VCaP (cell line): ENCODE data around the gene PLA2G7.

ENCODE experiments used
- H3K27ac ChIP-seq: fragments of 450-650 bp; 2 replicates; pipeline ENCODE4 v1.5.1; 2017
- TF ChIP-seq, protein P1 (sequence below): fragments of 450-650 bp; conservative IDR thresholded peaks from 2 replicates; pipeline ENCODE4 v1.5.1; 2017; ENCODE audit warnings: mild to moderate bottlenecking, moderate library complexity

PLA2G7 gene

GRCh38 chr6:46743425-46744158, 8.4 kb upstream of the PLA2G7 start:
- TF ChIP-seq, protein P1, sequence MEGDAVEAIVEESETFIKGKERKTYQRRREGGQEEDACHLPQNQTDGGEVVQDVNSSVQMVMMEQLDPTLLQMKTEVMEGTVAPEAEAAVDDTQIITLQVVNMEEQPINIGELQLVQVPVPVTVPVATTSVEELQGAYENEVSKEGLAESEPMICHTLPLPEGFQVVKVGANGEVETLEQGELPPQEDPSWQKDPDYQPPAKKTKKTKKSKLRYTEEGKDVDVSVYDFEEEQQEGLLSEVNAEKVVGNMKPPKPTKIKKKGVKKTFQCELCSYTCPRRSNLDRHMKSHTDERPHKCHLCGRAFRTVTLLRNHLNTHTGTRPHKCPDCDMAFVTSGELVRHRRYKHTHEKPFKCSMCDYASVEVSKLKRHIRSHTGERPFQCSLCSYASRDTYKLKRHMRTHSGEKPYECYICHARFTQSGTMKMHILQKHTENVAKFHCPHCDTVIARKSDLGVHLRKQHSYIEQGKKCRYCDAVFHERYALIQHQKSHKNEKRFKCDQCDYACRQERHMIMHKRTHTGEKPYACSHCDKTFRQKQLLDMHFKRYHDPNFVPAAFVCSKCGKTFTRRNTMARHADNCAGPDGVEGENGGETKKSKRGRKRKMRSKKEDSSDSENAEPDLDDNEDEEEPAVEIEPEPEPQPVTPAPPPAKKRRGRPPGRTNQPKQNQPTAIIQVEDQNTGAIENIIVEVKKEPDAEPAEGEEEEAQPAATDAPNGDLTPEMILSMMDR, result no peak
- H3K27ac ChIP-seq, result no peak overlapping the region

DNA sequence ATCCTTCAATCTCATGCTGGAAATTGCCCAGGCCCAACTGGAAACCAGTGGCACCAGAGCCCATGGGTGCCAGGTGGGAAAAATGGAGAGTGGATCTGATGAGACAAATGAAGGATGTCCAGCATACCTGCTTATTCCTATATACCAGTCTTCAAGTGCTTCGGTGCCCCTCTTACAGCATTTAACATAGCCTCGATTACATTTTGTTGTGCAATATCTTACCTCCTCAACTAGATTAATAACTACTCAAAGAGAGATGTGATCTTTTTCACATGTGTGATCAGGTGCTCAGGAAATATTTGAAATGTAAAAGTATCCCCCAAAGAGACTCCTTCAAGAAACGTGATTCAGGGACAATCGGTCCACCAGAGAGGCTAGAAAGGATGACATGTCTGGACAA, 6.7 kb upstream of the PLA2G7 start:
- no peak overlapping the region for H3K27ac ChIP-seq
- TF ChIP-seq, protein P1, result no peak

DNA sequence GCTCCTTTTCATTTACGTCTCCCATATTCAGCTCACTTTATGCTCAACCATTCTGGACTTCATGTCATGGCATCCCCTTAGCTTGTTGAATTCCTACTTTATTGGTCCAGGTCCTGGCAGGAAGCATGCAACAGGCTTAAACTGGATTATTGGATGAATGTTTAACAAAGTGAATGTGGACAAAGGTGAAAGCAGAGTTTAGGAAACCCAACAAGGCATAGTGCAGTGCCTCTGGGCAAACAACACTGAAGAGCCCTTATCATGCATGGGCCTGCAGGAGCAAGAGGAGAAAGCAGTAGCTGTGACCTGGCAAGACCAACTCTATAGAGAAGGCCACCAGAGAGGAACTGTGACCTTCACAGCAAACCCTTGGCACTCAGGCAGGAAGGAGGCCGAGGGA, 6.3 kb upstream of the PLA2G7 start:
- TF ChIP-seq, protein P1, result no peak
- no peak overlapping the region for H3K27ac ChIP-seq

- TF ChIP-seq, protein P1, result no peak
- 0 out of 2 replicates have a peak overlapping the region, but pooled peaks have one; percentile 90 for H3K27ac ChIP-seq
These were observed 1.7 kb upstream of the PLA2G7 start for GRCh38 chr6:46736906-46737305.

DNA sequence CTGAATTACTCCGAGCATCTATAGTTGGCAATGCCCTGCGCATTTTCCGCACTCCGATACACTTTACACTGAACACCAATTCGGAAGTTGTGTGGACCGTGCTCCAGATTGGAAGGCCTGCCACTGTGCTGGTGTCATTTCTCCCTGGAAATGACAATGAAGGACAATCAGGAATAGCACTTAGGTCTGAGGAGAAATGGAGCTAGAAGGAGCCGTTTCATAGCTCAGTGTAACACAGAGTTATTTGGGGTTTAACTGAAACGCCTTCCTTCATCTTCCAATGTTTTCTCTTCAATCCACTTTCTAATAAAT, 501 bp upstream of the PLA2G7 start:
- TF ChIP-seq, protein P1, result no peak
- H3K27ac ChIP-seq, result peak overlapping the region; percentile 90

GRCh38 chr6:46733341-46733801, 1.8 kb downstream of the PLA2G7 start:
- TF ChIP-seq, protein P1, result no peak
- H3K27ac ChIP-seq, result peak overlapping the region; percentile 90

- TF ChIP-seq, protein P1, result no peak
- no peak overlapping the region for H3K27ac ChIP-seq
These were observed 4.2 kb downstream of the PLA2G7 start for GRCh38 chr6:46730921-46731461.
